ENCODE data around the gene CTBP2.

CTBP2 gene

GRCh38 chr10:125055446-125055845, 104.9 kb downstream of the CTBP2 start:
- in situ Hi-C loops (cut with HindIII; ENCODE audit: low sequenced_read_pairs): no loop called here
- TF ChIP-seq, protein P1, sequence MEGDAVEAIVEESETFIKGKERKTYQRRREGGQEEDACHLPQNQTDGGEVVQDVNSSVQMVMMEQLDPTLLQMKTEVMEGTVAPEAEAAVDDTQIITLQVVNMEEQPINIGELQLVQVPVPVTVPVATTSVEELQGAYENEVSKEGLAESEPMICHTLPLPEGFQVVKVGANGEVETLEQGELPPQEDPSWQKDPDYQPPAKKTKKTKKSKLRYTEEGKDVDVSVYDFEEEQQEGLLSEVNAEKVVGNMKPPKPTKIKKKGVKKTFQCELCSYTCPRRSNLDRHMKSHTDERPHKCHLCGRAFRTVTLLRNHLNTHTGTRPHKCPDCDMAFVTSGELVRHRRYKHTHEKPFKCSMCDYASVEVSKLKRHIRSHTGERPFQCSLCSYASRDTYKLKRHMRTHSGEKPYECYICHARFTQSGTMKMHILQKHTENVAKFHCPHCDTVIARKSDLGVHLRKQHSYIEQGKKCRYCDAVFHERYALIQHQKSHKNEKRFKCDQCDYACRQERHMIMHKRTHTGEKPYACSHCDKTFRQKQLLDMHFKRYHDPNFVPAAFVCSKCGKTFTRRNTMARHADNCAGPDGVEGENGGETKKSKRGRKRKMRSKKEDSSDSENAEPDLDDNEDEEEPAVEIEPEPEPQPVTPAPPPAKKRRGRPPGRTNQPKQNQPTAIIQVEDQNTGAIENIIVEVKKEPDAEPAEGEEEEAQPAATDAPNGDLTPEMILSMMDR (IDR thresholded peaks at IDR 0.05; ENCODE audit: low read depth, low read length): no peak
- no peak for DNase-seq (ENCODE audit: low read depth, low spot score)
- no peak overlapping the region for H3K4me3 ChIP-seq (ENCODE audit: low read depth, low read length)

- peak; percentile 69 for DNase-seq (ENCODE audit: low read depth, low spot score)
- no peak overlapping the region for H3K4me3 ChIP-seq (ENCODE audit: low read depth, low read length)
- TF ChIP-seq, protein P1 (IDR thresholded peaks at IDR 0.05; ENCODE audit: low read depth, low read length): no peak
- in situ Hi-C loops (cut with HindIII; ENCODE audit: low sequenced_read_pairs): no loop called here
Measured at GRCh38 chr10:125054669-125055268, 105.6 kb downstream of the CTBP2 start.

DNA sequence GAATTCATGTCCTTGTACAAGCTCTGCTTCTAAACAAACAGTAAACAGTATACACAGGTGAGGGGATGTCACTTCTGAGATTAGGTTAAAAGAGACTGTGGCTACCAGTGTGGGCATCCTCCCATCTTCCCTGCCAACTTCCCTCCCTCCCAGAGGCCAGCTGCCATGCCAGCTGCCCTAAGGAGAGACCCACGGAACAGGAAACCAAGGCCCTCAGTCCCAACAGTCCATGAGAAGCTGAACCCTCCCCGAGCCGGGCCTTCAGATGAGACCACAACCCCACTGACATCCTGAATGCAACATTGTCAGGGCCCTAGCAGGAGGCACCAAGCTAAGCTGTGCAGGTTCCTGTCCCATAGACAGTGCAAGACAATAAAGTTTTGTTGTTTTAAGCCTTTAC, 106.1 kb downstream of the CTBP2 start:
- TF ChIP-seq, protein P1 (IDR thresholded peaks at IDR 0.05; ENCODE audit: low read depth, low read length): no peak
- in situ Hi-C loops (cut with HindIII; ENCODE audit: low sequenced_read_pairs): no loop called here
- DNase-seq (ENCODE audit: low read depth, low spot score): no peak

GRCh38 chr10:125052146-125052545, 108.2 kb downstream of the CTBP2 start:
- no peak overlapping the region for H3K4me3 ChIP-seq (ENCODE audit: low read depth, low read length)
- in situ Hi-C loops (cut with HindIII; ENCODE audit: low sequenced_read_pairs): no loop called here
- TF ChIP-seq, protein P1 (IDR thresholded peaks at IDR 0.05; ENCODE audit: low read depth, low read length): no peak
- no peak for DNase-seq (ENCODE audit: low read depth, low spot score)

More for the DNA sequence above, 106.1 kb downstream of the CTBP2 start:
- no peak overlapping the region for H3K4me3 ChIP-seq (ENCODE audit: low read depth, low read length)

GRCh38 chr10:125050383-125050782, 110.0 kb downstream of the CTBP2 start:
- H3K4me3 ChIP-seq (ENCODE audit: low read depth, low read length): no peak overlapping the region
- in situ Hi-C loops (cut with HindIII; ENCODE audit: low sequenced_read_pairs): no loop called here
- TF ChIP-seq, protein P1 (IDR thresholded peaks at IDR 0.05; ENCODE audit: low read depth, low read length): no peak
- no peak for DNase-seq (ENCODE audit: low read depth, low spot score)

DNA sequence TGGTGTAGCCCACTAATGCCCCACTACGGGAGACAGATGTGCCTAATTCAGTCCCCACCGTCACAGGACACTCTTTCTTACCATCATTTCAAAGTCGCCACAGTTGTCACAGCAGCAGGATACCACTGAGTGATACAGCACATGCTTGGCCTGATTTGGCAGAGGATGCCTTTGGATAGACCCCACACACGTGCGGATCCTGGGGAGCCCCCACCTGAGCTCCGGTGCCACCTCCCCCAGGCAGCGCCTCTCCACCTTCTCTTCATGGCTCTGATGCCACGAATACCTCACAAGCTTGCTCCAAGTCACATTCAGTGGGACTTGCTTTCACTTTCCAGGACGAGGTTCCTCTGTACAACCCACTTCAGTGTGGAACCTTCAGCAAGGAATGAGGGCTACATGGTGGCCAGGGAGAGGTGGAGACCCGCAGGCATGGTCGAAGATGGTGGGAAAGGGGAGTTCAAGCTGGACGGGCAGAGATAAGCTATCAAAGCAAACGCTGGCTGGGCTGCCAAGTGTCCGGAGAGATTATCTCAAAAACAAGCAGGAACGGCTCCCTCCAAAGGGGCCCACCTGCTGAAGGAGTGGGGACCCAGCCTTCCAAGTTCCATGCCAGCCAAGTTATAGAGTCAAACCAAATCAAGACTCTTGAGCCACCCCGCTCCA, 111.0 kb downstream of the CTBP2 start:
- no peak for DNase-seq (ENCODE audit: low read depth, low spot score)
- TF ChIP-seq, protein P1 (IDR thresholded peaks at IDR 0.05; ENCODE audit: low read depth, low read length): no peak
- H3K4me3 ChIP-seq (ENCODE audit: low read depth, low read length): no peak overlapping the region
- in situ Hi-C loops (cut with HindIII; ENCODE audit: low sequenced_read_pairs): no loop called here
